ENCODE results near the gene RP2. TPM values are rescaled to one million over a fixed set of nuclear protein-coding genes. Genes with fewer than 3 reads are reported as not detected.

RP2 gene
- total RNA-seq, 1 donor from 2014 or later, result 19.1 TPM

DNA sequence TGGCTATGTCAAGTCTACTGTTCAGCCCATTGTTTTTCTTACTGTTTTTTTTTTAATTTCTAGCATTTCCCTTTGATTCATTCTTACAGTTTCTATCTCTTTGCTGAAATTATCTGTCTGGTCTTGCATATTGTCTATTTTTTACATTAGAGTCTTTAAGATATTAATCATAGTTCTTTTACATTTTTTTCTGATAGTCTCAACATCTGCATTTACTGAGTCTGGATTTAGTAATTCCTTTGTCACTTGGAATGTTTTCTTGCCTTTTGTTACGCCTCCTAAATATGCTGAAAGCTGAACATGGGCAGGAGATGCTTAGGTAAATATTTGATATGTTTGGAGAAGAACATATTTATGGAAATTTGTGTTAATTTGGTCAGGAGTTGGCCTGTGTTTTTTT lies 85.8 kb downstream of the RP2 start:
- DNase-seq, result no peak

DNA sequence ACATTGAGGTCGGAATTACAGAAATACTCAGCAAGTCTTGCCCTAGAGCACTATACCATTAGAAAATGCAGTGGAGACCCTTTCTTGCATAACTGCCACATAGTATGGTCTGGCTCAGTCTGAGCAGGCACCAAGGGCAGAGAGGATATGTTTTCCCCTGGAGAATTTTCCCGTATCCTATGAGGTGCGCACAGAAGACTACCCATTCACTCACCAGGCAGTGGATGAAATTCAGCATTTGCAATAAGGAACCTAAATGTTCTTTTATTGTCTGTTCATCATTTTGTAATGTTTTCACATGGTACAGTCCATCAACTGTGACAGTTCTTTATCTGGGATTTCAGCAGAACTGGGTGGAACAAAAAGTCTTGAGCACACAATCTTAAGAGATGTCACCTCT lies 90.9 kb downstream of the RP2 start:
- no peak for DNase-seq

DNA sequence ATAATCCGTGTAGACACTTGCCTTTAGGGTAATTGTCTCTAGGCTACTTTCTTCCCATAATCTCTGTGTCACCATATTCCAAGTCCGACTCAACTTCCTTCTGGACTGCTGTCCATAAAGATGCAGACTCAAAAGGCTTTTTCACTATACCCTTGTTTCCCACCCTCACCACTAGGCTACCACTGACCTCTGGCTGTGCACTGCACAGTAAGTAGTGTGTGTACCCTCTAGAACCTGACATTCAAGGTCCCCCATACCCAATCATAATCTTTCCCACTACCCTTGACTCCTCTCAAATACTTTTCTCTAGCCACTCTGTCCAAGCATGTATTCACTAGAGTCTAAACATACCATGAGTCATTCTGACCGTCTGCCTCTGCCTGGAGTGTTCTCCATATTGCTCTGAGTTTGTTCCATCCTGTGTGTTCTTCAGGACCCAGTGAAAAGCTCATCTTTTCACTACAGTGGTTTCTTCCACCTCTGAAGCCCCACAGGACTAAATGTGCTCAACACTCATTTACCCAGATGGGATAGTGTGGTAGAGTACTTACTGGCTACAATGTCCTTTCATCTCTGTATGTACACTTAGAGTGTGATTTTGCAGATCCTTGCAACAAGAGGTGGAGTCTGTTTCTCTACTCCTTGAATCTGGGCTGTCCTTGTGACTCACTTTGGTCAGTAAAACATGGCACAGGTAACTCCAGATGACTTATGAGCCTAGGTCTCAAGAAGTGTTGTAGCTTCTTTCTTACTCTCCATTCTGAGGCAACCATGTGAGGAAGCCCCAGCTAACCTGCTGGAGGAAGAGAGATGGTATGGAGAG lies 92.8 kb downstream of the RP2 start:
- DNase-seq, result no peak

Other genes with a start within 250 kb of the RP2 start
- 4.1 TPM for gene SLC9A7, start 77.9 kb upstream of the RP2 start, total RNA-seq
- gene JADE3, start 75.4 kb downstream of the RP2 start, total RNA-seq, result 7.7 TPM
- gene RGN, start 241.4 kb downstream of the RP2 start, total RNA-seq, result 3.7 TPM

All from skin of body (tissue), 2 donors.